ENCODE measurements around the gene MED29. TPM values are rescaled to one million over a fixed set of nuclear protein-coding genes. Genes with fewer than 3 reads are reported as not detected.

MED29 gene
- total and polyA plus RNA-seq, 2 of the 13 experiments (the other 11 are each of a cell fraction or from before 2014, with no cell fraction given): 14.0 to 19.7 TPM

GRCh38 chr19:39409208-39410016 lies 18.2 kb downstream of the MED29 start (continued):
- TF ChIP-seq HMGXB4 (CRISPR knock-in tag; IDR thresholded peaks at IDR 0.05; ENCODE audit: borderline replicate concordance in 1 of 2, low read depth in 1 of 2): peak in 1 of 2 experiments; percentile 26; a peak in 1 of 4 replicates
- no peak for TF ChIP-seq ZBTB8A (CRISPR knock-in tag; IDR thresholded peaks at IDR 0.05; ENCODE audit: borderline replicate concordance, low read depth)
- TF ChIP-seq LCORL (IDR thresholded peaks at IDR 0.05): no peak
- peak; percentile 71 for TF ChIP-seq LCORL (CRISPR knock-in tag; IDR thresholded peaks at IDR 0.05)
- no peak for TF ChIP-seq ZNF644 (CRISPR knock-in tag; IDR thresholded peaks at IDR 0.05; ENCODE audit: low read depth)
- TF ChIP-seq SP4 (CRISPR knock-in tag; IDR thresholded peaks at IDR 0.05): peak; percentile 7; the same call in 1 of the 2 replicates
- no peak; the same call in 1 of the 2 replicates for TF ChIP-seq MEIS1 (CRISPR knock-in tag; IDR thresholded peaks at IDR 0.05; ENCODE audit: borderline replicate concordance)
- peak; percentile 30; the same call in 1 of the 2 replicates for TF ChIP-seq ZSCAN5A (CRISPR knock-in tag; IDR thresholded peaks at IDR 0.05; ENCODE audit: borderline replicate concordance)
- peak; percentile 26; the same call in 1 of the 2 replicates for TF ChIP-seq ZNF275 (CRISPR knock-in tag; IDR thresholded peaks at IDR 0.05; ENCODE audit: borderline replicate concordance)
- 0 out of 2 replicates have a peak, but pooled peaks have one; percentile 37 for TF ChIP-seq MTERF4 (CRISPR knock-in tag; IDR thresholded peaks at IDR 0.05)
- no peak for TF ChIP-seq ZNF564 (CRISPR knock-in tag; IDR thresholded peaks at IDR 0.05)
- TF ChIP-seq ATF1 (CRISPR knock-in tag; IDR thresholded peaks at IDR 0.05): peak; percentile 69
- no peak for TF ChIP-seq KLF16 (CRISPR knock-in tag; IDR thresholded peaks at IDR 0.05)
- TF ChIP-seq TRIM24 (CRISPR knock-in tag; IDR thresholded peaks at IDR 0.05): no peak
- no peak for TF ChIP-seq RBAK (CRISPR knock-in tag; IDR thresholded peaks at IDR 0.05)
- TF ChIP-seq CREBL2 (CRISPR knock-in tag; IDR thresholded peaks at IDR 0.05; ENCODE audit: borderline replicate concordance): 0 out of 2 replicates have a peak, but pooled peaks have one; percentile 53
- TF ChIP-seq TBX2 (CRISPR knock-in tag; IDR thresholded peaks at IDR 0.05; ENCODE audit: borderline replicate concordance): peak; percentile 76
- TF ChIP-seq CSRNP1 (CRISPR knock-in tag; IDR thresholded peaks at IDR 0.05): peak; percentile 70
- no peak for TF ChIP-seq NFIC (IDR thresholded peaks at IDR 0.05; ENCODE audit: low read length)
- no peak for TF ChIP-seq HOXA7 (CRISPR knock-in tag; IDR thresholded peaks at IDR 0.05)
- peak; percentile 60 for TF ChIP-seq ZNF883 (CRISPR knock-in tag; IDR thresholded peaks at IDR 0.05; ENCODE audit: not compliant biosample characterization)

All from HepG2 (cell line).